ENCODE results near the gene DUSP21.

The DUSP21 gene

DNA sequence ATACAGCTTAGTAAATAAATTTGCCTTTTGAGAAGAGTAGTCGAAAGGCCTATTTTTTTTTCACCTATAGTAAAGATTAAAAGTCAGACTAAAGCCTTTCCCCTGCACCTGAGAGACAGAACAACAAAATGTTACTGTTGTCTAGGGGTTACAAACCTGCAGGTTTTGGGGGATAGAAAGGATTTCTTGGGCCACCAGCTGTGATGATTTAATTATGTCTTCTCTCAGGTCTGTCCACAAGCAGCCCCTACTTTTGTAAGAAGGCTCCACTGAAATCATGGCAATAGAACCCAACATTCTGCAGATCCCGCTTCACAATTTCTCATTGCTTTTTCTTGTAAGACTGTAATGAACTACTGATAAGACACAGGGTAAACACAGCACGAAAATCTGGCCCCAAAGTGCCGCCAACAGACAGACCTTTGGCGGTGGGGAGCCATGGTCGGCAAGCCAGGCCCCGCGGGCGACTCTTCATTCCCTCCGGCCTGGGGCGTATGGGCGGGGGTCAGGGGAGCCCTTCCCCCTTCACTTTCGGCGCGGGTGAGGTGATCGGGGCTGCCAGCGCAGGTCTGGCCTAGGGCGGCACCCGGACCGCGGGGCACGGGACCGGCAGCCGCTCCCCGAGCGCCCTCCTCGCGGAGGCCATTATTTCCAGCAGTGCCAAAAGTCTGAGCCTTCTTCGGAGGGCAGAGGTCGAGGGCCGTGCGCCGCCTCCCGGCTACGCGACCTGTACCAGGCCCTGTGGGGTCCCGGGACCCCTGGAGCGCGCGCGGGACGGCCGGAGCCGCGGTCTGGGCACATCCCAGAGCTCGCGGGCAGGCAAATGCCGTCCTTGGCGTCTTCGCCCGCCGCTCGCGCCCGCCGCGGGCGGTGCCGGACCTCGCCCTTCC lies 28.4 kb downstream of the DUSP21 start:
- TF ChIP-seq L3MBTL2 (conservative IDR thresholded peaks at IDR 0.05) (no peak), ELF4 (IDR thresholded peaks at IDR 0.05) (no peak), CTBP1 (IDR thresholded peaks at IDR 0.05; ENCODE audit: borderline replicate concordance) (no peak), SP1 (IDR thresholded peaks at IDR 0.05) (no peak), FOXK2 (IDR thresholded peaks at IDR 0.05) (no peak), TARDBP (IDR thresholded peaks at IDR 0.05) (no peak)
- DNase-seq (ENCODE audit: extremely low spot score) = no peak
- ChIA-PET CTCF (no interaction called here), POLR2A (interaction anchor here (0.6 to 1.0 kb wide), 10 partner anchors 10 to 156 kb away, joined by 3 to 5 read pairs (median 3); no protein-coding TSS in a partner anchor)

DNA sequence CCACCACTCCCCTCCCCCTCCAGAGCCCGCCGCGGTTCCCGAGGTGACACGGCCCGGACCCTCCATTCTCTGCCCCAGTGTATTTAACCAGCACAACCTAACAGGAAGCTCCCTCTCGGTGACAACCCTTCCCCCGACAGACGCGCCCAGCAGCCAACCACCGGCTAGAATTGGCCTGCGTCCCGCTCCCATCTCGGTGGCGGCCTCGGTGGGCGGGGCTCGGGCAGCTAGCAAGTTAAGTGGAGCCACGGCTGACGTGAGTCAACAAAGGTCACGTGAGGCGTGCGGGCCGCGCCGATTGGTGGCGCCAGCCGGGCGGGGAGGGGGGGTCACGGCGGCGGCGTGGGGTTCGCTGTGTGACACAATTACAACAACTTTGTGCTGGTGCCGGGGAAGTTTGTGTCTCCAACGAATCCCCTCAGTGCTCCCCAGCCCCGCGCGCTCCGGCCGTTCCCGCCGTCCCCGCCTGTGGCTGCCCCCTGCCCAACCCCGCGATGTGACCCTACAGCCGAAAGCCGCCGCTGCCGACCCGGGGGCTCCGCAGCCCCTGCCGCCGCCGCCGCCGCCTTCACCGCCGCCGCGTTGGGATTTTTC lies 29.1 kb downstream of the DUSP21 start, which contains the start of gene KDM6A:
KDM6A (plus strand) TSS at position 368 of the 594 bp plus-strand sequence. CDS start 364 bp downstream, outside the sequence.
- CTCF ChIA-PET = no interaction called here
- DNase-seq (ENCODE audit: extremely low spot score) = peak; percentile 95
- POLR2A ChIA-PET = interaction anchor here (0.6 to 1.0 kb wide), 12 partner anchors 9 to 333 kb away, joined by 3 to 5 read pairs (median 3); no protein-coding TSS in a partner anchor
- TF ChIP-seq, protein P1, sequence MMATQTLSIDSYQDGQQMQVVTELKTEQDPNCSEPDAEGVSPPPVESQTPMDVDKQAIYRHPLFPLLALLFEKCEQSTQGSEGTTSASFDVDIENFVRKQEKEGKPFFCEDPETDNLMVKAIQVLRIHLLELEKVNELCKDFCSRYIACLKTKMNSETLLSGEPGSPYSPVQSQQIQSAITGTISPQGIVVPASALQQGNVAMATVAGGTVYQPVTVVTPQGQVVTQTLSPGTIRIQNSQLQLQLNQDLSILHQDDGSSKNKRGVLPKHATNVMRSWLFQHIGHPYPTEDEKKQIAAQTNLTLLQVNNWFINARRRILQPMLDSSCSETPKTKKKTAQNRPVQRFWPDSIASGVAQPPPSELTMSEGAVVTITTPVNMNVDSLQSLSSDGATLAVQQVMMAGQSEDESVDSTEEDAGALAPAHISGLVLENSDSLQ (IDR thresholded peaks at IDR 0.05) = peak; percentile 99
- no peak for TF ChIP-seq FOXM1 (IDR thresholded peaks at IDR 0.05; ENCODE audit: borderline replicate concordance)
- TF ChIP-seq FOXK2 (IDR thresholded peaks at IDR 0.05) = no peak

- TF ChIP-seq HDGF (IDR thresholded peaks at IDR 0.05; ENCODE audit: borderline replicate concordance) = no peak
- no peak for TF ChIP-seq FOXM1 (IDR thresholded peaks at IDR 0.05; ENCODE audit: borderline replicate concordance)
- TF ChIP-seq ARNT (IDR thresholded peaks at IDR 0.05) = no peak
- TF ChIP-seq FOXA1 (IDR thresholded peaks at IDR 0.05) = no peak
- TF ChIP-seq CTBP1 (IDR thresholded peaks at IDR 0.05; ENCODE audit: borderline replicate concordance) = no peak
- TF ChIP-seq LEF1 (IDR thresholded peaks at IDR 0.05; ENCODE audit: borderline replicate concordance) = no peak
- no peak for TF ChIP-seq ELF4 (IDR thresholded peaks at IDR 0.05)
- TF ChIP-seq SP1 (IDR thresholded peaks at IDR 0.05) = no peak
- no peak for TF ChIP-seq L3MBTL2 (conservative IDR thresholded peaks at IDR 0.05)
- TF ChIP-seq ZNF384 (IDR thresholded peaks at IDR 0.05) = no peak
- TF ChIP-seq FOXK2 (IDR thresholded peaks at IDR 0.05) = no peak
- TF ChIP-seq NFRKB (IDR thresholded peaks at IDR 0.05) = no peak
- TF ChIP-seq, protein P1 (IDR thresholded peaks at IDR 0.05) = no peak
- no peak for TF ChIP-seq SUZ12 (IDR thresholded peaks at IDR 0.05)
- TF ChIP-seq BHLHE40 (IDR thresholded peaks at IDR 0.05; ENCODE audit: borderline replicate concordance) = no peak
- TF ChIP-seq TARDBP (IDR thresholded peaks at IDR 0.05) = no peak
- DNase-seq (ENCODE audit: extremely low spot score) = peak; percentile 38
- ChIA-PET CTCF (no interaction called here), POLR2A (interaction anchor here (0.6 to 1.0 kb wide), 10 partner anchors 9 to 333 kb away, joined by 3 to 5 read pairs (median 3); no protein-coding TSS in a partner anchor)
Measured at GRCh38 chrX:44873415-44874276, 29.8 kb downstream of the DUSP21 start.

- POLR2A ChIA-PET = no interaction called here
Measured at GRCh38 chrX:44874420-44875184, 30.8 kb downstream of the DUSP21 start.

GRCh38 chrX:44875185-44875489 lies 31.3 kb downstream of the DUSP21 start:
- TF ChIP-seq ELF4 (IDR thresholded peaks at IDR 0.05) (no peak), HDGF (IDR thresholded peaks at IDR 0.05; ENCODE audit: borderline replicate concordance) (no peak), TARDBP (IDR thresholded peaks at IDR 0.05) (no peak), SUZ12 (IDR thresholded peaks at IDR 0.05) (no peak), FOXM1 (IDR thresholded peaks at IDR 0.05; ENCODE audit: borderline replicate concordance) (no peak), NFRKB (IDR thresholded peaks at IDR 0.05) (no peak), LEF1 (IDR thresholded peaks at IDR 0.05; ENCODE audit: borderline replicate concordance) (no peak), L3MBTL2 (conservative IDR thresholded peaks at IDR 0.05) (no peak), CTBP1 (IDR thresholded peaks at IDR 0.05; ENCODE audit: borderline replicate concordance) (no peak), SP1 (IDR thresholded peaks at IDR 0.05) (no peak)
- TF ChIP-seq, protein P1 (IDR thresholded peaks at IDR 0.05) = no peak
- POLR2A ChIA-PET = no interaction called here
- DNase-seq (ENCODE audit: extremely low spot score) = no peak
- CTCF ChIA-PET = interaction anchor here (0.6 kb wide), 1 partner anchor 24 kb away, joined by 3 read pairs; no protein-coding TSS in a partner anchor

More at GRCh38 chrX:44874420-44875184, 30.8 kb downstream of the DUSP21 start:
- peak; percentile 27; the same call in 1 of the 2 replicates for TF ChIP-seq FOXK2 (IDR thresholded peaks at IDR 0.05)
- TF ChIP-seq NFRKB (IDR thresholded peaks at IDR 0.05) = no peak
- DNase-seq (ENCODE audit: extremely low spot score) = peak; percentile 23
- CTCF ChIA-PET = interaction anchor here (0.6 kb wide), 1 partner anchor 25 kb away, joined by 3 read pairs; no protein-coding TSS in a partner anchor
